Activated T-cell treated with anti-CD3 and anti-CD28 coated beads, Interleukin-2, amount 50 U/mL, for 1 hour (primary cell): ENCODE measurements around the gene CHRND.
"Not testable (repeated sequence)": the region's sequence is repeated elsewhere in the genome, so short reads cannot be mapped to it uniquely, and the experiment has no call there.

Experiments used
- DNase-seq: peaks from one replicate; pipeline ENCODE4 v3.0.0-alpha.2; 2020

The CHRND gene

GRCh38 chr2:232543928-232544631 is 18.1 kb downstream of the CHRND start:
- no peak for DNase-seq

DNA sequence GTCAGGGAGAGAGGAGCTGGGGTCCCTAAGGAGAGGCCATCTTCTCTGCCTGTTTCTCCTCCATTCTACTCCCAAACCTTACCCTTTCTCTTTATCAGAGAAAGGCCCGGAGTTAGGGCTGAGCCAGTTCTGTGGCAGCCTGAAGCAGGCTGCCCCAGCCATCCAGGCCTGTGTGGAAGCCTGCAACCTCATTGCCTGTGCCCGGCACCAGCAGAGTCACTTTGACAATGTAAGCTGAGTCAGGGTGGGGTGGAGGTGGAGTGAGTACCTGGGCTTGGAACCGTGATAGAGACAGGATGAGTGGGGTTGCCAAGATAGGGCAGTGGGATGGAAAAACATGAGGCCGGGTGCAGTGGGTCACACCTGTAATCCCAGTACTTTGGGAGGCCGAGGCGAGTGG is 18.7 kb downstream of the CHRND start:
- no peak for DNase-seq

DNA sequence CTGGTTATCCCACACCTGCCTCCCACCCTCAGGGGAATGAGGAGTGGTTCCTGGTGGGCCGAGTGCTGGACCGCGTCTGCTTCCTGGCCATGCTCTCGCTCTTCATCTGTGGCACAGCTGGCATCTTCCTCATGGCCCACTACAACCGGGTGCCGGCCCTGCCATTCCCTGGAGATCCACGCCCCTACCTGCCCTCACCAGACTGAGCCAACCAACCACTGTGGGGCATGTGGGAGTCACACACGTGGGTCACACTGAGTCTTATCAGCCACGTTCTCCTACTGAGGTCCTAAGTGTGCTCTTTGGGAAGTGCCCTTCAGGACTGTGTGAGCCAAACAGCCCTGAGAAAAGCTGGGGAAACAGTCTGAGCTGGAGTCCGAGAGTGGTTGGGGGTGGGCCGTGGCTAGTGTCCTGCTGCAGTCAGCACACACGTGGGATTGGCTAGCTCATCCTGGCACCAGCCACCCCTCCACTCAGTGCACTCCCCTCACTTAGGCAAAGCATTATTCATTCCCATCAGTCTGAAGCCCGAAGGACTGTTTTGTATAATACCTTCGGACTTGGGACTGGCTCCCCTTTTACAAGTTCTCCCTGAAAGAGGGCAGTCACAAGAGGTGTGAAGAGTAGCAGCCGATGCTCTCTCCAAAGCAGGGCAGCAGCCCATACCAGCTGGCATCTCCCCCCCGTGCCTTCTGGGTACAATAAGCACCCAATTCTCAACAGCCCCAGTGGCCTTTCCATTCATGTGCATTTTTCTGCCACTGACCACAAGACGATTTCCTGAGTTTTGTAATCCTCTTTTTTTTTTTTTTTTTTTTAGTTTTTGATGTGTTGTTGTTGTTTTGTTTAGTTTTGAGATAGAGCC is 19.8 kb downstream of the CHRND start:
- no peak for DNase-seq

GRCh38 chr2:232547991-232548390 is 22.0 kb downstream of the CHRND start:
- DNase-seq, result no peak

DNA sequence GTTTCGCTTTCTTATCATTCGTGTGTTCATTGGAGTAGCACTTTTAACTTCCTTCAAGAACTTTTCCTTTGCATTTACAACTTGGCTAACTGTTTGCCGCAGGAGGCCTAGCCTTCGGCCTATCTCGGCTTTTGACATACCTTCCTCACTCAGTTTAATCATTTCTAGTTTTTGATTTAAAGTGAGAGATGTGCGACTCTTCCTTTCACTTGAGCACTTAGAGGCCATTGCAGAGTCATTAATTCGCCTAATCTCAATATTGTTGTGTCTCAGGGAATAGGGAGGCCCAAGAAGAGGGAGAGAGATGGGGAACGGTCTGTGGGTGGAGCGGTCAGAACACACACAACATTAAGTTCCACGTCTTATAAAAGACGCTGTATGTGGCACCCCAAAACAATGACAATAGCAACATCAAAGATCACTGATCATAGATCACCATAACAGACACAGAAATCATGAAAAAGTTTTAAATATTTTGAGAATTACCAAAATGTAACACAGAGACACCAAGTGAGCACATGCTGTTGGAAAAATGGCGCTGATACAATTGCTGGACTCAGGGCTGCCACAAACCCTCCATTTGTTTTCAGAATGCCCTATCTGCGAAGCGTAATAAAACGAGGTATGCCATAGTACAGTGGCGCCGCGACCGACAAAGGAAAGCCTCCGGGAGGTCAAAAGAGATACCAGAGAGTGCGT is 23.8 kb downstream of the CHRND start:
- no peak for DNase-seq

DNA sequence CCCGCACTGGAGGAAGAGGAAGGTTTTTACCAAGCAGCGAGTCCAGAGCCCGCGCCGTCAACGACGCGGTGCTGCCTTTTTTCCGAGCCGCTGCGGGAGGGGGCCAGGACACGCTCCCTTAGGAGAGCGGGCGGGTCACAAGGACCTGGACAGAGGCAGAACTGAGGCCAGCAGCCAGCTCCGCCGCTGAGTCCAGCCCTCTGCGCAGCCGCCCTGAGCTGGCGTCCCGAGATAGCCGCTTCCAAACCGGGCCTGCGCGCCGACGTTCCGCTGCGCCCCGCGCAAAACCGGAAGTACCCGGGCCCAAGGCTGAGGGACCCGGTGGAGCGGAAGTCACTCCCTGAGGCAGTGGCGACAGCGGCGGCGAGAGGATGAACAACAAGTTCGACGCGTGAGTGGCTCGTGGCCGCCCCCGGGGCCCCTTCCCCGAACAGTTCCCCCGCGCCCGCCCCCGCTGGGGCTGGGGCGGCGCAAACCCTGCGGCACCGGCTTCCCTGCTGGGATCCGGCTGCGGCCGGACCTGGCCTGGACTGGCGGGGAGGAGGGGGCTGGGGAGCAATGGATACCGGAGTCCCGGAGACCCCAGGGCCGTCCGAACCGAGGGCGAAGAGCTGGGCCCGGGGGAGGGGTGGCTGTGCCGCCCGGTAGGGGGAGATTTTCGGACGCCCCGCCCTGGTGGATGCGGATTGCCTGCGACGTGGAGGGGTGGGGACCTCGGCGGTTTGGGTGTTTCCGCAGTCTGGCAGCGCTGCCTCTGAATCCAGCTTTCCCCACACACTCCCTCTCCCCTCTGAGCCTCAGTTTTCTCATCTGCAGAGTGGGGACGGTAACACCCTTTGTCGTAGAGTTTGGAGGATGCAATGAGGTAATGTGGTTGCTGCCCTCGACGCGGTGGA is 24.6 kb downstream of the CHRND start, which contains the start of the genes EIF4E2 and TIGD1:
Gene EIF4E2 (plus strand): TSS at position 336 of the 896 bp plus-strand sequence. CDS start 36 bp downstream, at position 372.
Gene TIGD1 (minus strand): TSS at position 204 of the 896 bp plus-strand sequence. CDS start 675 bp downstream, outside the sequence.
- peak; percentile 92 for DNase-seq

- DNase-seq, result no peak
Measured at GRCh38 chr2:232551250-232551638, 25.3 kb downstream of the CHRND start.

DNA sequence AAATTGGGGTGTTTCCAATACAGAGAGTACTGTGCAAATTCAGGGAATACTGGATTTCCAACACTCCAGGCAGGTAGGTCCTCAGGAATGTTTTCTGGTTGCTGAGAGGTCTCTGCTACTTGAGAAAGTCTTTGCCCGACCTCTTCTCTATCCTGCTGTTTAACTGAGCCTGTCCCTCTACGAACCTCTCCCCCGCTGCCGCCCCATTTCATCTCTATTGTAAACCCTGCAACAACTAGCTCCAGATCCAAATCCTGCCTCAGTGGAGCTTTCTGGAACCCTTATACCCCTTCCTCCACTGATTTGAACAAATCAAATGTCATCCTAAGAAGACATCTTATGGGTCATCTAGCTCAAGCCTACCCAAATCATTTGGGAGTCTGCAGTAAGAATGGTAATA is 25.8 kb downstream of the CHRND start:
- DNase-seq, result no peak

GRCh38 chr2:232556426-232556825 is 30.5 kb downstream of the CHRND start:
- DNase-seq, result no peak

GRCh38 chr2:232562515-232563151 is 36.7 kb downstream of the CHRND start:
- no peak for DNase-seq

DNA sequence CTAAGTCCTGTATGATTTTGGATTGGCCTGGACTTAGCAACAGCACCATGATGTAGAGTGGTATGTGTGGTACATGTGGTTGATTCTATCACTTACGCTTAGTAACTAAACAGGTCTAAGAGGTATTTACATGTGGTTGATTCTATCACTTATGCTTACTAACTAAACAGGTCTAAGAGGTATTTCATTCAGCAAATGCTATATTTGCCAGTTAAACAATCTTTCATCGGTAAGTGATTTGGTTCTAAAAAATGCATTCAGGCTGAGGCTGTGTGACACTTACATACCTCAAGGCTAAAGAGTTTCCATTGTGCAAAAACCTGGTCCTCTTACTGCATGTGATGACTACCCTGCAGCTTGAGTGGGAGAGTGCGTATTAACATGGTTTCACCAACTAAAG is 37.6 kb downstream of the CHRND start:
- no peak for DNase-seq

DNA sequence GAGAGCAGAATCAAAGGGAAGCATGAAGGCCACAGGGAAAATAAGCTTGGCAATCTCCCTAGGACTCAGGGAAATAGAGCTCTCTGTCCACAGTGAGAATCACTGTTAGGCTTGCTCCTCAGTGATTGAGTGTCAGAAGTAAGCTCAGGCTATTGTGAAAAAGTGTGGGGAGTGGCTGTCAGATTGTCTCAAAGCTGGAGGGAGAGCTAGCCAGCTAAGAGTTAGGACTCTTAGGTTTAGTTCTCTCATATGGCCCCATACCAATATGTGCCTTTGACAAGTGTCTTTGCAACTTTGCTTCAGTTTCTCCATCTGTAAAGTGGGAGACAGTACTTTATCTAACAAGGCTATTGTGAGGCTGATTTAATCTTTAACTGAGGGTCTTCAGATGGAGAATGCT is 41.8 kb downstream of the CHRND start:
- no peak for DNase-seq

DNA sequence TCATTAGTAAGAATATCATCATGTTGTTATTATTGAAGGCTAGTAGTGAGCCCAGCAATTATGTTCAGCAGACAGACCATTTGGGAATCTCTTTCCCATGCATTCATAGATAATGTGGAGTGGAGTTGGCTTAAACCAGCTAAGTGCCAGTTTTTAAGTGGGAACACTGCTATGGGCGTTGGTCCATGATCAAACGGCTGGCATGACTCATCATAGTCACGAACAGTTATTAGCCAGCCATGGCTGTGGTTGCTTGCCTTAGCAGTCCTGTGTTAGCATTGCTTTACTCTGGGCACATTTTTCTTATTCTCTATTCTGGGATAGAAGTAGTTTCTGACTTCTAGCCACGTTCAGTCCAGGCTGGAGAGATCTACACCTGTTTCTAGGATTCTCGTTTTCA is 42.2 kb downstream of the CHRND start:
- DNase-seq, result no peak

- DNase-seq, result no peak
Measured at GRCh38 chr2:232569541-232569940, 43.6 kb downstream of the CHRND start.

DNA sequence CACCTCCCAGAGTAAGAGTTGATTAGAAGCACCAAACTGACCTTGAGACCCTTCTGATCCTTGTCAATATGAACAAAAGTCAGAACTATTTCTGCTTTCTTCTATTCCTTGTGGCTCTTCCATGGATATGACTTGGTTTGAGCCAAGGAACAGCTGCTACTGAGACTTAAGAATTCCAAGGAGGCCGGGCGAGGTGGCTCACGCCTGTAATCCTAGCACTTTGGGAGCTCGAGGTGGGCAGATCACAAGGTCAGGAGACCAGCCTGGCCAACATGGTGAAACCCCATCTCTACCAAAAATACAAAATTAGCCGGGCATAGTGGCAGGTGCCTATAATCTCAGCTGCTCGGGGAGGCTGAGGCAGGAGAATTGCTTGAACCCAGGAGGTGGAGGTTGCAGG is 44.5 kb downstream of the CHRND start:
- DNase-seq, result not testable (repeated sequence)

DNA sequence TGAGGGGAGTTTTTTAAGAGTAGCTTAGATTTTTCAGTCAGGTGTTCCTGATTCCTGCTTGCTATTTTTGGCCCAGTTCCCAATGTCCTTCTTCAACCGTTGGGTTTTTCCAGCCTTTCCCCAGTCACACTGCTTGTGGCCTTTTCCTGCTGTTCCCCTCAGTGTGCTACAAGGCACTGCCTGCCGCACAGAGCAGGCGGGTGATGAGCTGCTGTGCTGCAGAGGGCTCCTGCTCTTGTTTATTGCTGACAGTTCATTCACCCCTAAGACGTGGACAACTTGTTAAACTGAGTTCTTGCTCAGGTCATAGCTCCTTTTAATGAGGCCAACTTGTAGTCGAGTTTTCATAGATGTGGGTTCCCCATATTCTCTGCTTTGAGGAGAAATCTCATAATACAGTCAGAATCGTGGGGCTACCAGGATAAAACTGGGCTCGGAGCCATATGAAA is 45.1 kb downstream of the CHRND start:
- no peak for DNase-seq

- DNase-seq, result no peak
Measured at GRCh38 chr2:232573042-232573441, 47.1 kb downstream of the CHRND start.

- no peak for DNase-seq
Measured at GRCh38 chr2:232573771-232574435, 47.9 kb downstream of the CHRND start.

GRCh38 chr2:232574674-232575403 is 48.9 kb downstream of the CHRND start:
- DNase-seq, result no peak

- no peak for DNase-seq
Measured at GRCh38 chr2:232575404-232575746, 49.4 kb downstream of the CHRND start.

- DNase-seq, result no peak
Measured at GRCh38 chr2:232576995-232577394, 51.0 kb downstream of the CHRND start.
